GM18511 (cell line): ENCODE data around the gene COCH.
"Not testable (repeated sequence)": the region's sequence is repeated elsewhere in the genome, so short reads cannot be mapped to it uniquely, and the experiment has no call there.

Experiments used
- ATAC-seq: cut with Tn5 transposase; IDR thresholded peaks from one replicate; pipeline ENCODE4 v1.9.1; 2021; ENCODE audit warnings: mild to moderate bottlenecking, moderate library complexity; ENCODE audit not compliant: unreplicated experiment

The COCH gene

DNA sequence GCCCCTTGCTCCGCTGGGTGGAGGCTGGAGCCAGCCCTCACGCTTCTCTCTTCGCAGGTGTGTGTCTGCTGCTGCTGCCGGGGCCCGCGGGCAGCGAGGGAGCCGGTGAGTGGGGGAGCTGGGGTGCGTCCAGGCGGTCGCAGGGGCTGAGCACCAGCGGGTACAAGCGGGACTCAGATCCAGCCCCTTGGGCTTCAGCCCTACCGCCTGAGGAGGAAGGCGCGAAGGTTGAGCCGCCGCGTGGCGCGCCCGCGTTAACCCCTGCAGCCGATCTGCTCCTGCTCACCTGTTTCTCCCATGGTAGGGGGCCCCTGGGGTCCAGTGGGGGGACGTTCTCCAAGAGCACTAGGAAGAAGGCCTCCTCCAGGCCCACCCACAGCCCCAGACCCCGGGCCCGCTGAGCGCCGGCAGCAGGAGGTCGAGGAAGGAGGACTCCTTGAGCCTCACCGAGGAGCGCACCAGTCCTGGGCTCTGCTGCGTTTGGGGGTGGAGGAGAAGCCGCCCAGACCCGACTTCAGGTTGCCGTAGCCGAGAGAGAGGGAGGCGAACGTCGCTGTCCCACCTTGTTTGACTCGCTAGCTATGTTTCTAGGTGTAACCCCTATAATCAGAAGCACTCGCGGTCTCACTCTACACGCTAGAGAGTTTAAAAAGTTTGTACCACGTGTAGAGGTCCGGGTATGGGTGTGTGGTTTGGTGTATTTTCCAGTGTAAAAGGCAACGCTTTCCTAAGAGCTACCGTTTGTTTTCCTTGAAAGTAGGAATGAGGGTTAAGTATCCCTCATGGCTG is 834 bp downstream of the COCH start:
- peak; percentile 42 for ATAC-seq

GRCh38 chr14:30875788-30876053 is 1.4 kb downstream of the COCH start:
- ATAC-seq = no peak

GRCh38 chr14:30876692-30877091 is 2.3 kb downstream of the COCH start:
- ATAC-seq = no peak

DNA sequence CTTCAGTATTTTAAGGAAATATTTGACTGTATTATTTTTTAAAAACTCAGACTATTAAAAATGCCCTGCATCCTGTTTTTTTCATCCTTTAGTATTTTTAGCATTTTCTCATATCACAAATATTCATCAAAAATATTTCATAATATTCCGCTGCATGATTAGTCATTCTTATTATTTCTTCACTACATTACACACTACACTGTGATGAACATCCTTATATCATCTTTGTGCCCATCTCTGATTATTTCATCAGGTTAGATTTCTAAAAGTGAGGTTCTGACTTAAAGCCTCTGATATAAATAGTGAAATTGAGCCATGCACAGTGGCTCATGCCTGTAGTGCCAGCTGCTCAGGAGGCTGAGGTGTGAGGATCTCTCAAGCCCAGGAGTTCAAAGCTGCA is 8.1 kb downstream of the COCH start:
- ATAC-seq = no peak

- peak; percentile 59 for ATAC-seq
Measured at GRCh38 chr14:30883508-30884294, 9.3 kb downstream of the COCH start.

DNA sequence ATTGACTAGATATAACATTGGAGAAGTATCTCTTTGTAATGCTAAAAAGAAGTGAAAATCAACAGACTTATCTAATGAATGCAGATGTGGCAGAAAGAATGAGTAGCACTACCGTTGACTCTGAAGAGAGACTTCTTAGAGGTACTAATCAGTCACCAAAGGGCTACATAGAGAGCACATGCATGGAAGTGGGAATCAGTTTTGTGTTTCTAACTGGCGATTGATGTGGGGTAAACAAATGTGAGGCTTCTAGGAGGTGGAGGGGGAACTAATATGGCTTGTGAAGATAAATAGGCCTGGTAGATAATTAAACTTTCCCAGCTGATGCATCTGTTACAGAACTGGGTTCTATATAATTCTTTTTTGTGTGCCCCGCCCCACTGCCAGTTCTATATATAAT is 10.5 kb downstream of the COCH start:
- ATAC-seq = no peak

DNA sequence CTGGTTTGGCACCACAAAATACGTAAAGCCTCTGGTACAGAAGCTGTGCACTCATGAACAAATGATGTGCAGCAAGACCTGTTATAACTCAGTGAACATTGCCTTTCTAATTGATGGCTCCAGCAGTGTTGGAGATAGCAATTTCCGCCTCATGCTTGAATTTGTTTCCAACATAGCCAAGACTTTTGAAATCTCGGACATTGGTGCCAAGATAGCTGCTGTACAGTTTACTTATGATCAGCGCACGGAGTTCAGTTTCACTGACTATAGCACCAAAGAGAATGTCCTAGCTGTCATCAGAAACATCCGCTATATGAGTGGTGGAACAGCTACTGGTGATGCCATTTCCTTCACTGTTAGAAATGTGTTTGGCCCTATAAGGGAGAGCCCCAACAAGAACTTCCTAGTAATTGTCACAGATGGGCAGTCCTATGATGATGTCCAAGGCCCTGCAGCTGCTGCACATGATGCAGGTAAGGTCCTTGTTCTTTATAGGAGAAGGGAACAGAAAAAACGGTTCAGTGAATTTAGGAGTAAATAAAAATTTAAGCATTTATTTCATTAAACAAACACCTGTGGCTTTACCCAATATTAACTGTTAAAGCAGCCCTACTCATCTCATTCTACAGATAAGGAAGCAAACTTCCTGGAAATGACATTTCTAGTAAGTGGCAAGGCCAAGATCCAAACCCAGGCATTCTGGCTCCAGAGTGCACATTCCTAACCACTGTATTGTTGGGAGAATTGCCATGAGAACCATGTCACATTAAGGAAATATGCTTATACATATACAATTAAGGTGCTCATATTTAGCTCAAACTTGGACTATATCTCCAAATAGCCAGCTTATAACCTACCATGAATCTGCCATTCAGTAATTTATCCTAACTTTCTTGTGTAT is 11.7 kb downstream of the COCH start:
- no peak for ATAC-seq

DNA sequence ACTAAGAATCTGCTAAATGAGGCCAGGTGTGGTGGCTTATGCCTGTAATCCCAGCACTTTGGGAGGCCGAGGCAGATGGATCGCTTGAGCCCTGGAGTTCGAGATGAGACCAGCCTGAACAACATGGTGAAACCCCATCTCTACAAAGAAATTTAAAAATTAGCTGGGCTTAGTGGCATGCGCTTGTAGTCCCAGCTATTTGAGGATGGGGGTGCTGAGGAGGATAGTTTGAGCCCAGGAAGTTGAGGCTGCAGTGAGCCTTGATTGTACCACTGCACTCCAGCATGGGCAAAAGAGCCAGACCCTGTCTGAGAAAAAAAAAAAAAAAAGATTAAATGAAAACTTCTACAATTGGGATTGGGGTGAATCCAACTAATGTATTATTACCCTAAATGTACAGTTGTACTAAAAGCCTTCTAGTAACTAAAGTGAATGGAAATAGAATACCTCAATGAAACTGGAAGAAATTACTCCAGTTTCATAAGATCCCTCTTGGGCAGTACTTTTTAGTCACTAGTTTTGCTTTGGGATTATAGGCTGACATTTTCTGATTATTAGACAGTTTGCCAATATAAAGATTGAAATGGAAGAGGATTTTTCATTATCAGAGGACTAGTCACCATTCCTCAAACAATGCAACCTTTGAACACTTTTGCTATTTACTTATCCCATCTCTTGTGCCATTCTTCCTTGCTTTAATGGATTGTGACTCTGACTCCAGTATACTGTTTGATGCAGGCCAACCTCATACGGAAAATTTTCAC is 14.3 kb downstream of the COCH start:
- no peak for ATAC-seq

GRCh38 chr14:30889244-30889594 is 14.9 kb downstream of the COCH start:
- no peak for ATAC-seq

- no peak for ATAC-seq
Measured at GRCh38 chr14:30893819-30894218, 19.5 kb downstream of the COCH start.

DNA sequence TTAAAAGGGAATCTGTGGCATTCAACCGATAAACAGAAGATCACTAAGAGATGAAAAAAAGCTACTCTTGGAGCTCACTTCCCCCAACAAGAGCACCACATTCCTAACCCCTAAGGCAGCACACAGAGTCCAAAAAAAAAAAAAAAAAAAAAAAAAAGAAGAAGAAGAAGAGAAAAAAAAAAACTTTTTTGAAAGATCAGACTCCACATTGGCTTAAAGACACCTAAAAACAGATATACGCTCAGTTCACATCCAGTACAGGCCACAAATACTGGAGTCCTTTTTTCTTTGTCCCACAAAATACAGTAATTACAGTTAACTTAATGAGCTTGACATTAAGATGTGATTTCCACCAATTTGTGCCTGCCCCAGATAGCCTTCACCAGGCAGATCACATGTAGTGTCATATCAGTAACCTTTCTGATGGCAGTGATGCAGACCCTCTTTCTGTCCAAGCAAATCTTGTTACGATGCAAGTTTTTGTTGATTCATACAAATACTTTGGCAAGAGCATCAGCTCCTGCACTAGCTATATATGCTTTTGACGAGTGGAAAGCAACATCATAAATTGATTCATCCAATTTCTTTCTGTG is 20.7 kb downstream of the COCH start:
- no peak for ATAC-seq

DNA sequence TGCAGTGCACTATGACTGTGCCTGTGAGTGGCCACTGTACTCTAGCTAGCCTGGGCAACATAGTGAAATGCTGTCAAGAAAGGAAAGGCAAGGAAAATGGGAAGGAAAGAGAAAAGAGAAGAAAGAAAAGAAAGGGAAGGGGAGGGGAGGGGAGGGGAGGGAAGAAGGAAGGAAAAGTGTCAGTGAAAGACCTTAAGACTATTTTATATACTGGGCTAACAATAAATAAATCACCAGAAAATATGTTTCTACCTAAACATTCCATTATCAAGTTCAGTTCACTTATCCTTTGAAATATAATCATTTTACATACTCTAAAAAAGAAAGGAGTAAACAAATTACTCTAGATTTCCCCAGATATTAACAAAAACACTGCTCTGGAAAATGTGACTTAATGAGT is 22.1 kb downstream of the COCH start:
- ATAC-seq = no peak

GRCh38 chr14:30897121-30897520 is 22.8 kb downstream of the COCH start:
- not testable (repeated sequence) for ATAC-seq

DNA sequence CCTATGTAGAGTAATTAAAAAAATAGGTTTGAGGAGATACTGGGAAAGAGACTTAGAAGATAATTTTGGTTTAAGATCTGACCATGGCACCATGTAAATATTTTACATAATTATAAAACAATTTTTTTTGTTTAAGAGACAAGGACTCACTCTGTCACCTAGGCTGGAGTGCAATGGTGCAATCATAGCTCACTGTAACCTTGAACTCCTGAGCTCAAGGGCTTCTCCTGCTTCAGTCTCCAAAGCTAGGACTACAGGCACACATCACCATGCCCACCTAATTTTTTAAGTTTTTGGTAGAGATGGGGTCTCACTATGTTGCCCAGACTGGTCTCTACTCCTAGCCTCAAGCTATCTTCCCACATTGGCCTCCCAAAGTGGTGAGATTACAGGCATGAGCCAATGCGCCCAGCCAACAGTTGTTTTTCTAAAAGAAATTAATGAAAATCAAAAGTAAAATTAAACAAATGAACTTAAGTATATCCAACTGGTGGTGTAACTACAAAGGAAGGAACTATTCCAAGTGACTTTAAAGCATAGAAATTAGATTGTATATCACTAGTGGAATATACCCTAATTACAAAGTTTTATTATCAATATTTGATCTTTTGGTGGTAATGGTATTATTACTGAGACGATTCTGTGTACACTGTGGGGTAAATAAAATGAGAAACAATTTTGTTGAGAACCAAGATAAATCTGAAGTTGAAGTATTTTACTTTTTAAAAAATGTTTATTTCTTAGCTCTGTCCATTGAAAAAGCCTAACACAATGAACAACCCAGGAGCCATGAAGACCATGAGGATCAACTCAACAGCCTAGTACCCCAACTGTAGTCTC is 29.1 kb downstream of the COCH start:
- ATAC-seq = no peak

GRCh38 chr14:30906752-30907658 is 32.6 kb downstream of the COCH start:
- no peak for ATAC-seq

DNA sequence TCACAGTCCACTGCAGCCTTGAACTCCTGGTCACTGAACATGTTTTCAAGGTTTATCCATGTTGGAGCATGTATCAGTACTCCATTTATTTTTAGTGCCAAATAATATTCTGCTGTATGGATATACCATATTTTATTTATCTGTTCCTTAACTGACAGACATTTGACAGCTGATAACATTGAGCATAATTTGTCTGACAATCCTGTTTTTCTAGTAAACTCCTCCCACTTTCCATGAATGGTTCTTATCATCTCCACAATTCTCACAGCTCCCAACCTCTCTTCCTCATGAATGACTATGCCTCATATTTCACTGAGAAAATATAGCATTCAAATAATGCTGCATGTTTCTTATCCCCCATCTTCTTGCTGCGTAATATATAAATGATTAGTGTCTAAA is 33.3 kb downstream of the COCH start:
- ATAC-seq = no peak

GRCh38 chr14:30908826-30909225 is 34.5 kb downstream of the COCH start:
- no peak for ATAC-seq

DNA sequence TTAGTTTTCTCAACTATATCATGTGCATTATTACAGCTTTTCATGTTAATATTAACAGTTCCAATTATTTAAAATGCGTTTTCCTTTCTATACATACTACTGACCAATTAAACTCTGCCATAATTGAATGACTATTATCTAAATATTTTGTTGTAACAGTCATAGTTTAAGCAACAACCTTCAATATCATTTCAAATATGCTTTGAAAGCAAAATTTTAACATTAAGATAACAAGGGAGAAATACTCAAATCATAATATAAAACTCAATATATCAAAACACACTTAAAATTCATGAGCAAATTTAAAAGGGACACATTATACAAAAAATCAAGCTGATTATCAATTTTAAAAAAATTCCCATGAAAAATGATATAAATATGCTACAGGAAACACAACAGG is 40.5 kb downstream of the COCH start:
- no peak for ATAC-seq

GRCh38 chr14:30915596-30915995 is 41.2 kb downstream of the COCH start:
- no peak for ATAC-seq
